NOMO-1 treated with DMSO at 0.1 percent for 48 hours (cell line): ENCODE results near the gene CASP8.

Experiments used
- DNase-seq: peaks from one replicate; lab custom pipeline; 2025; ENCODE audit not compliant: unreplicated experiment; lab: John Stamatoyannopoulos, UW

The CASP8 gene

GRCh38 chr2:201260302-201260800, at the start of gene CASP8:
TSS of gene CASP8 (plus strand) at chr2:201260536. CDS start at chr2:201266487, 5,951 bp downstream.
- peak; percentile 95 for DNase-seq

GRCh38 chr2:201215963-201216362, 44.4 kb upstream of the CASP8 start:
- DNase-seq, result no peak

- no peak for DNase-seq
Observed at GRCh38 chr2:201216918-201217317, 43.4 kb upstream of the CASP8 start.

- no peak for DNase-seq
Observed at GRCh38 chr2:201218780-201219179, 41.6 kb upstream of the CASP8 start.

GRCh38 chr2:201219328-201220096, 40.8 kb upstream of the CASP8 start:
- no peak for DNase-seq

GRCh38 chr2:201220102-201220570, 40.2 kb upstream of the CASP8 start:
- peak; percentile 29 for DNase-seq

- DNase-seq, result no peak
Observed at GRCh38 chr2:201223089-201224073, 37.0 kb upstream of the CASP8 start.

- DNase-seq, result peak; percentile 18
Observed at GRCh38 chr2:201228271-201228911, 31.9 kb upstream of the CASP8 start.

- DNase-seq, result no peak
Observed at GRCh38 chr2:201228912-201229290, 31.4 kb upstream of the CASP8 start.

GRCh38 chr2:201231781-201232466, 28.4 kb upstream of the CASP8 start:
- DNase-seq, result peak; percentile 97

GRCh38 chr2:201232467-201232815, 27.9 kb upstream of the CASP8 start:
- no peak for DNase-seq

GRCh38 chr2:201233192-201233811, 27.0 kb upstream of the CASP8 start:
- peak; percentile 96 for DNase-seq

- no peak for DNase-seq
Observed at GRCh38 chr2:201233812-201234662, 26.3 kb upstream of the CASP8 start.

- DNase-seq, result no peak
Observed at GRCh38 chr2:201234663-201235135, 25.6 kb upstream of the CASP8 start.

GRCh38 chr2:201235860-201236811, 24.2 kb upstream of the CASP8 start:
- DNase-seq, result peak; percentile 66

- DNase-seq, result peak; percentile 66
Observed at GRCh38 chr2:201237486-201238123, 22.7 kb upstream of the CASP8 start.

- peak; percentile 91 for DNase-seq
Observed at GRCh38 chr2:201239167-201239935, 21.0 kb upstream of the CASP8 start.
